ENCODE measurements around the gene LY9.
"Not testable (repeated sequence)": the region's sequence is repeated elsewhere in the genome, so short reads cannot be mapped to it uniquely, and the experiment has no call there.

LY9 gene

GRCh38 chr1:160776178-160776577, 19.8 kb upstream of the LY9 start:
- DNase-seq, result no peak

- peak; percentile 4 for DNase-seq
Measured at GRCh38 chr1:160777486-160778089, 18.4 kb upstream of the LY9 start.

DNA sequence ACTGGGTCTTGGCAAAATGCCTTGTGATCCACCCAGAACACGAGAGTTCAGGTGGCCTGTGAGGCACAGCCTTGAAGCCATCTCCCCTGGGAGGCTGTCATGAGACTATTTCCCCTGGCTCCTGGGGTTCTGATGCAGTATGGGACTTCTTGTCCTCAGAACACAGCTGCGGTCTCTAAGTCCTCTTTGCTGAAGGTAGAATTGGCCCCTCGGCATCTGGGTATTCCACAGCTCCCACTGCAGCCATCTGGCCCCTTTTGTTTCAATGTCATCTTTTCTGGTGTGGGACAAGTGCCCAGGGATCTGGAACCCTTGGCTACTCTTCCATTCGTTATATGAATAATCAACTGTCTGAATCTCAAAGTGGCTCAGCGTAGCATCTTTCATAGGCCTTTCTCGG, 17.0 kb upstream of the LY9 start:
- no peak for DNase-seq

DNA sequence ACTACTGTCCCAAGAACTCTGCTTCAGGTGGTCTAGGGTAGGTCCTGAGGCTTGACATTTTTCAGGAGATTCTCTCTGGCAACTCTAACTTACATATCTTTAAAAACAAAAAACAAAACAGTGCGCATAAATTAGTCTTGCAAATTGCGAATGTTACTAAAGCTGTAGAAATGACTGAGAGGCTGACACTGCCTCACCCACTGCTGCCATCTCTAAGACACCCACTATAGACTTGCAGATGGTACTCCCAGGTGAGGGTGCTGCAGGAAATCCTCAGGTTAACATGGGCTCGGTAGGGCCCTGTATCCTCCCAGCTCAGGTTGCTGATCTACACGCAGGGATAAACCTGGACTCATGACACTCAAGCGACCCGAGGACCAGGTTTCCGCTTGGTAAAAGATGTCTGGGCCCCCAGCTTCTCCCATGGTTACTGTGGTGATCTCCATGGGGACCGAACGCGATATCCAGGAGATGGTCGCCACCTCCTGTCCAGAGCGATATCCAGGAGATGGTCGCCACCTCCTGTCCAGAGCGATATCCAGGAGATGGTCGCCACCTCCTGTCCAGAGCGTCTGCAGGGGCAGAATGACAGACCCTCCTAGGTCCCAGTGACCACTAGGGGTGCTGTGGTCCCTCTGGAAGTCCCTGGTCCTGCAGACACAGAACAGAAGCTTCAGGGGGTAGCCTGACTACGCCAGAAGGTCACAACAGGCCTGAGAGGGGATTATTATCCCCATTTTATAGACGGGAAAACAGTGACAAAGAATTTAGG, 16.2 kb upstream of the LY9 start:
- no peak for DNase-seq

DNA sequence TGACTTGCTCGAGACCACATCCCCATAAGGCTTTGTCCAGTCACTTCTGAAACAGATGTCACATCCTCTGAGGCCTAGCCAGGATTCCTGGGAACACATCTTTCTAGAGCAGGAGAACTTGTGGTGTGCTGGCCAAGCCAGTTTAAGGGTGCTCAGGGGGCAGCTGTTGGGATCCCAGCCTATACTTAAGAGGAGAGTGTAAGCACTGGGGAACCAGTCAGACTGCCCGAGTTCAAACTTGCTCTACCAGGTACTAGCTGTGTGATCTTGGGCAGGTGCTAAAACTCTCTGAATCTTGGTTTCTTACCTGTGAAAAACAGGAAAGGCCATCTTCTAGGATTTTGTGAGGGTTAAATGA, 15.6 kb upstream of the LY9 start:
- DNase-seq, result no peak

GRCh38 chr1:160781186-160781766, 14.7 kb upstream of the LY9 start:
- DNase-seq, result no peak

DNA sequence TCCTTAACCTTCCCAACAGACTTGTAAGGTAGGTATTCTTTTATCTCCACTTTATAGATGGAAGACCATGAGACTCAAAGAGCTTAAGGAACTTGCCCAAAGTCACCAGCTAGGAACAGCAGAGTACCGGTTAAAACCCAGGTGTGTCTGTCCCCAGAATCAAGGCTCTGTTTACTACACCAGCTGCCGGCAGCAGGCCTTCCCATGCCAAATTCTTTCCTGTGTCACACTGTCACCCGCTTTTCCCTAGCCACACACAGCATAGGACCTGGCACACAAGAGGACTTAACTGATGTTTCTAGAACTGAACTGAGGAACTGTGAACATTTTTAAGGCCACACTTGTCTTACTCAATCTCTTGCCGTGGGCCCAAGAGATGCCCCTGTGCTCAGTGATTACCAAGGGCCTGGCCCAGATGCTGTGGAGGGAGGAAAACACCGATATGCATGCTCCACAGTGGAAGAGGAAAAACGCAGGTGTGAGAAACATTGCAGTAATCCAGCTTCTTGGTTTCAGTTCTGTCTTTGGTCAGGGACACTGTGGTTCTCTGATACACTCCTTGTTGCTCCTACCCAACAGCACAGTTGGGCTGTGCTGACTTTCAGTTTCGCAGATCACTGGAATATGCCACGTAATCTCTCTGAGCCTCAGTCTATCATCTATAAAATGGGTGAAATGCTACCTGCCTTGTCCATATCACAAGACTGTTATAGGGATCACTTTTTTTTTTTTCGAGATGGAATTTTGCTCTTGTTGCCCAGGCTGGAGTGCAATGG, 13.9 kb upstream of the LY9 start:
- DNase-seq, result no peak

DNA sequence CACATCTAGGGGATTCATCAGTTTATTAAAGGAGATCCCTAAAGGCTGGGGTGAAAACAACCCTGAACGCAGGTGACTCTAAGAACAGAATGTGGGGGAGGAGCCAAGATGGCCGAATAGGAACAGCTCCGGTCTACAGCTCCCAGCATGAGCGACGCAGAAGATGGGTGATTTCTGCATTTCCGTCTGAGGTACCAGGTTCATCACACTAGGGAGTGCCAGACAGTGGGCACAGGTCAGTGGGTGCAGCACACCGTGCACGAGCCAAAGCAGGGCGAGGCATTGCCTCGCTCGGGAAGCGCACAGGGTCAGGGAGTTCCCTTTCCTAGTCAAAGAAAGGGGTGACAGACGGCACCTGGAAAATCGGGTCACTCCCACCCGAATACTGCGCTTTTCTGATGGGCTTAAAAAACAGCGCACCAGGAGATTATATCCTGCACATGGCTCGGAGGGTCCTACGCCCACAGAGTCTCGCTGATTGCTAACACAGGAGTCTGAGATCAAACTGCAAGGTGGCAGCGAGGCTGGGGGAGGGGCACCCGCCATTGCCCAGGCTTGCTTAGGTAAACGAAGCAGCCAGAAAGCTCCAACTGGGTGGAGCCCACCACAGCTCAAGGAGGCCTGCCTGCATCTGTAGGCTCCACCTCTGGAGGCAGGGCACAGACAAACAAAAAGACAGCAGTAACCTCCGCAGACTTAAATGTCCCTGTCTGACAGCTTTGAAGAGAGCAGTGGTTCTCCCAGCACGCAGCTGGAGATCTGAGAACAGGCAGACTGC, 12.8 kb upstream of the LY9 start:
- DNase-seq, result not testable (repeated sequence)

GRCh38 chr1:160789051-160789701, 6.8 kb upstream of the LY9 start:
- no peak for DNase-seq

GRCh38 chr1:160789702-160790611, 6.0 kb upstream of the LY9 start:
- DNase-seq, result no peak

- no peak for DNase-seq
Measured at GRCh38 chr1:160794376-160794775, 1.6 kb upstream of the LY9 start.

- DNase-seq, result no peak
Measured at GRCh38 chr1:160797271-160797709, 1.3 kb downstream of the LY9 start.

- no peak for DNase-seq
Measured at GRCh38 chr1:160797861-160798273, 1.9 kb downstream of the LY9 start.

GRCh38 chr1:160798439-160798838, 2.5 kb downstream of the LY9 start:
- DNase-seq, result no peak

- no peak for DNase-seq
Measured at GRCh38 chr1:160799641-160800040, 3.7 kb downstream of the LY9 start.

DNA sequence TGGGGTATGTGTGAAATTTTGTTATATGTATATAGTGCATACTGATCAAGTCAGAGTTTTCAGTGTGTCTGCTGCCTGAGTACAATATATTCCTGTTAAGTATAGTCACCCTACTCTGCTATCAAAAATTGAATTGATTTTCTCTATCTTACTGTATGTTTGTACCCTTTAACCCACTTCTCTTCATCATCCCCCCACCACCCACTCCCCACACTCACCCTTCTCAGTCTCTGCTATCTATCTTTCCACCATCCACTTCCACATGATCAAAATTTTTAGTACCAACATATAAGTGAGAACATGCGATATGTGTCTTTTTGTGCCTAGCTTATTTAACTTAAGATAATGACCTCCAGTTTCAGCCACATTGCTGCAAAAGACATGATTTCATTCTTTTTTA, 4.2 kb downstream of the LY9 start:
- no peak for DNase-seq

DNA sequence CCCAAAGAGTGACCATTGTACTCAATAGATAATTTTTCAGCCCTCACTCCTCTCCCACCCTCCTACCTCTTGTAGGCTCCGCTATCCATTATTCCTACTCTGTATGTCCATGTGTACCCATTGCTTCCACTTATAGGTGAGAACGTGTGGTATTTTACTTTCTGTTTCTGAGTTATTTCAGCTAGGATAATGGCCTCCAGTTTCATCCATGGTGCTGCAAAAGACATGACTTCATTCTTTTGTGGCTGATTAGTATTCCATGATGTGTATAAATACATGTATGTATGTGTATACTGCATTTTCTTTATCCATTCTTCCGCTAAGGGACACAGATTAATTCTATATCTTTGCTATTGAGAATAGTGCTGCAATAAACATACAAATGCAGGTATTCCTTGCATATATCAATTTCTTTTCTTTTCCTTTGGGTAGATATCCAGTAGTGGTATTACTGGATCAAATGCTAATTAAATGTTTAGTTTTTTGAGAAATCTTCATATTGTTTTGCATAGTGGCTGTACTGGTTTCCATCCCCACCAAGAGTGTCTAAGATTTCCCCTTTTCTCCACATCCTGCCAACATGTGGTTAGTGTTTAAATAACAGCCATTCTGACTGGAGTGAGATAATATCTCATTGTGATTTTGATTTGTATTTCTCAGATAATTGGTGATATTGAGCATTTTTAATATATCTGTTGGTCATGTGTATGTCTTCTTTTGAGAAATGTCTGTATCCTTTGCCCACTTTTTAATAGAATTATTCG, 4.9 kb downstream of the LY9 start:
- no peak for DNase-seq

- DNase-seq, result no peak
Measured at GRCh38 chr1:160801836-160802580, 6.0 kb downstream of the LY9 start.

- no peak for DNase-seq
Measured at GRCh38 chr1:160806109-160806665, 10.2 kb downstream of the LY9 start.
